Endothelial cell of umbilical vein (primary cell): ENCODE results near the gene GRIN3B.
A peak's percentile ranks its signal among the peaks of the same experiment; 100 is the strongest.

Source experiments
- JUN ChIP-seq: IDR thresholded peaks from 2 replicates; pipeline ENCODE4 v1.6.1; 2011; ENCODE audit warnings: borderline replicate concordance, low read depth; ENCODE audit not compliant: insufficient read length, insufficient read depth
- MAX ChIP-seq: IDR thresholded peaks from 2 replicates; pipeline ENCODE4 v1.6.1; 2011; ENCODE audit not compliant: insufficient read depth, insufficient read length
- MYC ChIP-seq: IDR thresholded peaks from one replicate; pipeline ENCODE4 v1.6.1; 2011; ENCODE audit warnings: mild to moderate bottlenecking, low read depth, low read length
- POLR2A ChIP-seq: IDR thresholded peaks from 2 replicates; pipeline ENCODE4 v1.6.1; 2012; ENCODE audit warnings: low read depth, mild to moderate bottlenecking, control low read depth, low read length
- POLR2AphosphoS5 ChIP-seq: IDR thresholded peaks from 2 replicates; pipeline ENCODE4 v1.6.1; 2012; ENCODE audit warnings: low read depth, mild to moderate bottlenecking, control low read depth, low read length, moderate library complexity; ENCODE audit not compliant: insufficient read depth

GRCh38 chr19:984165-984967 is 15.9 kb upstream of the GRIN3B start, which contains the start of gene WDR18:
- TF ChIP-seq POLR2AphosphoS5 (peak; percentile 80), POLR2A (peak; percentile 67), MYC (peak; percentile 71), MAX (peak; percentile 56), JUN (no peak)
